GM18511 (cell line): ENCODE data around the gene CLCNKB.

Source experiments
- ATAC-seq: cut with Tn5 transposase; IDR thresholded peaks from one replicate; pipeline ENCODE4 v1.9.1; 2021; ENCODE audit warnings: mild to moderate bottlenecking, moderate library complexity; ENCODE audit not compliant: unreplicated experiment

The CLCNKB gene

DNA sequence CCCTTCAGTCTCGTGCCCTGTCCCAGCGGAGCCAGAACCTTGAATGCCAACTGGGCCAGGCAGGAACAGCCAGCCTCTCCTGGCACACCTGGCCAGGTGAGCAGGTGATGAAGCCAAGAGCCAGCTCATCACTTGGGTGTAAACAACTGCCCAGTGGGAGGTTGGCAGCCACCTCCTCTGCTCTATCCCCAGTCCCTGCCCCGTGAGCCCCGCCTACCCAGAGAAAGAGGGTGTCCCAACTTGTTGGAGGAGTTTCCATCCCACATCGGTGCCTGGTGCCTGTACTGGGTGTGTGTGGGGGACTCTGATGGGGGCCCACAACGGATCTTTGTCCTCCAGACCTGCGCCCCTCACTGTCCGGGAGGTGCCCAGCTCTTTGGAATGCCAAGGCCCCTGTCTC, 47.7 kb downstream of the CLCNKB start:
- no peak for ATAC-seq

DNA sequence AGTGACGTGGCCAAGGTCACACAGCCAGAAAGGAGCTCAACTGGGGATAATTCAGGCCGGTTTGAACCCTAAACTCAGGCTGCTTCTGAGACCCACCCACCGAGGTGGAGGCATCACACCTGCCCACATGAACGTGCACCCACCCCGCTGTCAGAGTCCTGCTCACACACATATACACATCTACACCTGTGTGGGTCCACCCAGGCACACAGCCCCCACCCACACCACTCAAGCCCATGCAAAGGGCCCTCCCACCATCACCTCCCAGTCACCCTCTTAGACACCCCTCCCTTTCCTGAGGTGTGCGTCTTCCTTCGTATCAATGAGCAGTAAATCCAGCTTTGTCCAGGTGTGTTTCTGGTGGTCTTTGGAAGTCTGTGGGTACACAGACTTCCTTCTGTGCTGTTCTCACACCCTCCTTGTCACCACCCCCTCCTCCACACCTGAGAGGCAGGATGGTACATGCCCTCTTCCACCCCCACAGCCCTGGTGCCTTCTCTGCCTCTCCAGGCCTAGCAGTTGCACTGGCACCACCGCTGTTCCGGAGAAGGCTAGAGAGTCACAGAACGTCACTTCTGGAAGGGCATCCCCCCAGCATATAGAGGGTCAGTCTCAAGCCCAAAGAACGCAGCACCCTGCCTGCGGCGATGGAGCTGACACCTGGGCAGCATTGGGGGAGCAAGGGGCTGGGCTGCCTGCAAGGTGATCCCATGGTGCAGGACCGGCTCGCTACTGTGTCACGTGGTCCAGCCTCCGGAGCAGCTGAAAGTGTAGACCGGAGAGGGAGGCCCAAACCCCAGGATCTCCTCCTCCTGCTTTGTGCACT, 48.7 kb downstream of the CLCNKB start:
- no peak for ATAC-seq

DNA sequence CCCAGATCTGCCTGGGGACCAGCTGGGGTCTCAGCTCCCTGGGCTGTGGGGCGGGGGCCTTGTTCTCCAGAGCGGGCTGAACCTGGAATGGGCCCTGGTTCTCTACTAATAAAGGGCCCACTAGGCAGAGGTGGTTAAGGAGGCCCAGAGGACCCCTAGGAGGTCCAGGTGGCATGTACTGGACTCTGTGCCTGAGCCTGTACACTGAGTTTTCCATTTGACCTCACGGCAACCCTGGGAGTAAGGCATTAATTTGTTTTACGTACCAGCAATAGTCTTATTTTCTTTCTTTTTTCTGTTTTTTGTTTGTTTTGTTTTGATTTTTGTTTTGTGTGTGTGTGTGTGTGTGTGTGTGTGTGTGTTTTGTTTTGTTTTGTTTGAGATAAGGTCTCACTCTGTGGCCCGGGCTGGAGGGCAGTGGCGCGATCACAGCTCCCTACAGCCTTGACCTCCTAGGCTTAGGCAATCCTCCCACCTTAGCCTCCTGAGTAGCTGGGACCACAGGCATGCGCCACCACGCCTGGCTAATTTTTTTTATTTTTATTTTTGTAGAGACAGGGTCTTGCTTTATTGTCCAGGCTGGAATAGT, 49.4 kb downstream of the CLCNKB start:
- no peak for ATAC-seq

DNA sequence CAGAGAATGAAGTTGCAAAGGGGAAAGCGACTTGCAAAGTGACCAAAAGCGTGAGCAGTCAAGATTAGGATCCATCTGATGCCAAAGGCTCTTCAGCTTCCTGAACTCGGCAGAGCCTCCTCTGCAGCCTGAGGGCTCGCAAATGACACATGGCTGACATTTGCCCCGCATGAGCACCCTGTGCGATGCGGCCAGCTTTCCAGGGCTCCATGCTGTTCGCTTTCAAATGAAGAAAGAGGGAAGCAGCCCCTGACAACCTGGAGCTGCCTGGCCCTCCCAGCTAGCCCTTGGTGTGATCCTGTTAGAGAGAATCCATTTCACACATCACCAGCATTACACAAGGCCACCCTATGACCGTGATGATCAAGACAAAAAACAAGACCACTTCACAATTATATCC, 50.0 kb downstream of the CLCNKB start:
- no peak for ATAC-seq

DNA sequence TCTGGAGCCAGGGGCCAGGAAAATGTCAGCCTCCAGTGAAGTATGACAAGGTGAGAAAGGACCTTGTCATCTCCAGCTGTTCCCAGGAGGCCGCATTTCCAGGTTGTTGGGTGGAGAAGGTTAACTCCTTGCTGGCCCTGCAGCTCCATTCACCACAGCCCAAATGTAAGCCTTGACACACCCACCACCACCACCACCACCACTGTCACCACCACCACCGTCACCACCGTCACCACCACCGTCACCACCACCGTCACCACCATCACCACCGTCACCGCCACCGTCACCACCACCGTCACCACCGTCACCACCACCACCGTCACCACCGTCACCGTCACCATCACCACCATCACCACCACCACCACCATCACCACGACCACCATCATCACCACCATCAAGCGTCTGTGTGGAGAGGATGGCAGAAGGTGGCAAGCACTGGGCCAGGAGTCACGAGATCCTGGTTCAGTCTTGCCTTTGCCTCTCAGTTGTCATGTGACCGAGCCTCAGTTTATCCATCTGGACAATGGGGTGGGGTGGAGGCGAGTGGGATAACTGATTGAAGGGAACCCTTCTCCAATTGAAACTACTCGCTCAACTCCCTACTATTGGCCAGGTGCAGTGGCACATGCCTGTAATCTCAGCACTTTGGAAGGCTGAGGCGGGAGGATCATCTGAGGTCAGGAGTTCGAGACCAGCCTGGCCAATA, 51.0 kb downstream of the CLCNKB start:
- ATAC-seq, result no peak

DNA sequence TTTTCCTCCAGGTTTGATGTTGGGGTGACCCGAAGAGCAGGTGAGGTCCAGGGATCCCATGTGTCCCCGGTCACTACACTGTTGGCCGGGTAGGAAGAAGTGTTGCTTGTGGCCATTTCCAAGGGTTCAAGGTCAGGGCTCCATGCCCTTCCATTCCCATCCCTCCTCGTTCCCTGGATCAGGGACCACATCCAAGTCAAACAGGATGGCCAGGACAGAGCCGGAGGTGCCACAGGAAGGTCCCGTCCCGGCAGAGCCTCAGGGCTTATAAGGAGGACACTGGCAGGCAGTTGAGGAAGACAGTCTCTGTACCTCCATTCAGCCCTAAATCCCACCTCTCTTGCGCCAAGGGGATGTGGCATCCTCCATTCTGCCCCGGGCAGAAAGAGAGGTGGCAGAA, 51.9 kb downstream of the CLCNKB start:
- no peak for ATAC-seq

DNA sequence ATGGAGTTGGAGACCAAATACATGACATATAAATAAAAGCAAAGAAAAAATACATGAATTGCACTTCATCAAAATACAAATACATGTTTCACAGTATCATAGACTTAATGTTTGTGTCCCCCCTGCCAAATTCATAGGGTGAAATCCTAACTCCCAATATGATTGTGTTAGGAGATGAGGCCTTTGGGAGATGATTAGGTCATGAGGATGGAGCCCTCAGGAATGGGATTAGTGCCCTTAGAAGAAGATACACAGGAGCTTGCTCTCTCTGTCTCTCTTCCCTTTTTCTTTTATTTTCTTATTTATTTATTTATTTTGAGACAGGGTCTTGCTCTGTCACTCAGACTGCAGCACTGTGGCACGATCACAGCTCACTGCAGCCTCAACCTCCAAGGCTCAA, 55.8 kb downstream of the CLCNKB start:
- ATAC-seq, result no peak

DNA sequence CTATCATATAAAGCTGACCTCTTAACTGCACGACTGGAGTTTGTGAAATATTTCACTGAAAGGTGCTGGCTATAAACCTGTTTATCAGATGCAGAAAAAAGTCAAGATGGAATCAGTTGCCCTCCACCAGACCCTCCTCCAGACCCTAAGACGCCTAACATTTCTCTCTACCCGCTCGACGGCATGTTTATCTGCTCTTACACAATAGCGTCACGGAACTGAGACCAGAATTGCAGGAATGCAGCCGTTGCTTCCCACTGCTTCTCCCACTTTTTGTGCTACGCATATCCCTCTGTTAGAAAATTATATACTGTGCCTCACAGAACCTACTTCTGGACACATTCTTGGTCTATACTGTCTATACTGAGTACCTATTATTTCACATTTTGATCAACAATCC, 58.0 kb downstream of the CLCNKB start:
- ATAC-seq, result no peak
